Right lobe of liver (tissue), 6 donors: Measurements from ENCODE around the gene ZNF549. TPM values are rescaled to one million over a fixed set of nuclear protein-coding genes. Genes with fewer than 3 reads are reported as not detected.

Experiments used
- ATAC-seq, 4 donors: fragments of 200-7000 bp; cut with Tn5 transposase; one replicate each; pipeline ENCODE4 v1.9.1; 2020; ENCODE audit warnings: mild to moderate bottlenecking in 4 of 4, moderate library complexity in 4 of 4
- DNase-seq, 3 donors: peaks; one replicate each; pipeline ENCODE4 v3.0.0-alpha.2; 2020
- H3K27ac ChIP-seq, 3 donors: fragments of 200-600 bp; one replicate each; pipeline ENCODE4 v1.8.0; 2022
- H3K27me3 ChIP-seq, 2 donors: fragments of 200-600 bp; one replicate each; pipeline ENCODE4 v1.8.0; 2022
- H3K36me3 ChIP-seq, 4 donors: fragments of 200-600 bp; sonication (generic) in 1 of 4; one replicate each; pipeline versions ENCODE4 v1.5.1 to v1.8.0; 2017 to 2022; ENCODE audit warnings: control low read depth in 1 of 4
- H3K4me1 ChIP-seq, 4 donors: fragments of 200-600 bp; sonication (generic) in 1 of 4; one replicate each; pipeline versions ENCODE4 v1.5.1 to v1.8.0; 2017 to 2022; ENCODE audit warnings: control low read depth in 1 of 4
- H3K4me3 ChIP-seq, 3 donors: fragments of 200-600 bp; one replicate each; pipeline ENCODE4 v1.8.0; 2022
- H3K9me3 ChIP-seq, 4 donors: fragments of 200-600 bp; sonication (generic) in 1 of 4; one replicate each; pipeline versions ENCODE4 v1.5.1 to v1.8.0; 2017 to 2022; ENCODE audit warnings: control low read depth in 1 of 4
- CTCF ChIP-seq, 4 donors: fragments of 200-600 bp in 3 of 4; fragments of 450-650 bp in 1 of 4; IDR thresholded peaks; one replicate each; pipeline versions ENCODE4 v1.5.1 to v1.8.0; 2016 to 2022; ENCODE audit warnings: antibody characterized with exemption in 4 of 4, mild to moderate bottlenecking in 2 of 4
- POLR2A ChIP-seq: fragments of 450-650 bp; IDR thresholded peaks from one replicate; pipeline ENCODE4 v1.6.1; 2017; ENCODE audit warnings: antibody characterized with exemption, mild to moderate bottlenecking
- WGBS: methylation state at CpG from one replicate; pipeline ENCODE4 v1.1.6; 2018; ENCODE audit warnings: low coverage, low lambda C conversion rate; ENCODE audit not compliant: insufficient coverage; ENCODE audit errors: missing lambda C conversion rate; 5-methylcytosine and 5-hydroxymethylcytosine counted together
- intact Hi-C, 2 donors: fragments of 100-400 bp; cut with DNase I; formaldehyde crosslinking; loops; one replicate each; pipeline versions ENCODE4 v1.11.2 to v1.14.1; 2022
- total RNA-seq, 6 experiments: library from RNA; depleted of rRNA in 2 of 6; stranded (reverse); fragments of >200 nt in 2 of 6; fragmentation: NEBNext Ultra II Directional in 3 of 6; extraction: Animal tissue kit (Norgen Biotek cat#: 25700) in 3 of 6; gene quantifications; one replicate each; pipeline versions ENCODE4 v1.1.0 to v1.2.4, GENCODE V29; 2016 to 2023
- donor health status: DM: no; HTN: yes; CAD: no.
- donor health status: DM: no; HTN: no; CAD: no.
- donor health status: DM: no; HTN: no; CAD: no.
- donor health status: DM: no; HTN: yes; CAD: no.
- donor health status: DM: no; HTN: yes; CAD: no.

ZNF549 gene
- total RNA-seq, 6 experiments from 2014 or later: 0.61 to 1.8 (median 0.90) TPM

- ATAC-seq: no peak
- Histone ChIP-seq H3K36me3 (peaks cover 0 to 20% (median 0%) of the 10 kb centered on the region in 4 donors), H3K4me3 (no peak overlapping the region), H3K27ac (no peak overlapping the region), H3K27me3 (no peaks in the 10 kb centered on the region), H3K9me3 (peaks cover 0 to 67% (median 32%) of the 10 kb centered on the region in 4 donors), H3K4me1 (no peaks in the 10 kb centered on the region)
- WGBS: 95% methylated on average over 7 of the region's 7 CpGs
- intact Hi-C loops: no loop called here
- no peak for DNase-seq
- TF ChIP-seq POLR2A (no peak), CTCF (IDR thresholded peaks at IDR 0.05) (no peak)
Measured at GRCh38 chr19:57537953-57538547, 10.9 kb downstream of the ZNF549 start.

- intact Hi-C loops: no loop called here
- no peak for DNase-seq
- Histone ChIP-seq H3K4me1 (no peaks in the 10 kb centered on the region), H3K27ac (no peak overlapping the region), H3K9me3 (peaks cover 0 to 53% (median 38%) of the 10 kb centered on the region in 4 donors), H3K27me3 (no peaks in the 10 kb centered on the region), H3K36me3 (peaks cover 0 to 50% (median 20%) of the 10 kb centered on the region in 4 donors), H3K4me3 (no peak overlapping the region)
- no peak for ATAC-seq
- TF ChIP-seq CTCF (IDR thresholded peaks at IDR 0.05): no peak
- no peak for TF ChIP-seq POLR2A
- 86% methylated on average over 1 of the region's 1 CpG for WGBS
Measured at GRCh38 chr19:57546513-57546912, 19.4 kb downstream of the ZNF549 start.

- H3K9me3 ChIP-seq: peaks cover 0 to 19% (median 12%) of the 10 kb centered on the region in 4 donors
Measured at GRCh38 chr19:57552432-57552831, 25.3 kb downstream of the ZNF549 start.

GRCh38 chr19:57557659-57558058 is 30.5 kb downstream of the ZNF549 start:
- 88% methylated on average over 5 of the region's 5 CpGs for WGBS
- TF ChIP-seq POLR2A (no peak), CTCF (IDR thresholded peaks at IDR 0.05) (no peak)
- Histone ChIP-seq H3K27me3 (no peaks in the 10 kb centered on the region), H3K9me3 (peaks cover 0 to 5% (median 1%) of the 10 kb centered on the region in 4 donors), H3K27ac (no peak overlapping the region), H3K4me3 (no peak overlapping the region), H3K4me1 (peaks cover 0 to 5% (median 0%) of the 10 kb centered on the region in 4 donors), H3K36me3 (peaks cover 0 to 22% (median 13%) of the 10 kb centered on the region in 4 donors)
- no peak for ATAC-seq
- no peak for DNase-seq
- intact Hi-C loops: no loop called here

More at GRCh38 chr19:57552432-57552831, 25.3 kb downstream of the ZNF549 start:
- DNase-seq (no peak), ATAC-seq (no peak)
- Histone ChIP-seq H3K36me3 (peaks cover 0 to 55% (median 37%) of the 10 kb centered on the region in 4 donors), H3K27ac (no peak overlapping the region), H3K27me3 (no peaks in the 10 kb centered on the region), H3K4me1 (no peaks in the 10 kb centered on the region), H3K4me3 (no peak overlapping the region)
- TF ChIP-seq POLR2A: no peak
- no peak for TF ChIP-seq CTCF (IDR thresholded peaks at IDR 0.05)
- WGBS: 100% methylated on average over 1 of the region's 2 CpGs
- intact Hi-C loops: no loop called here
